Lower lobe of right lung (tissue), 2 donors: ENCODE data around the gene AK2. TPM values are rescaled to one million over a fixed set of nuclear protein-coding genes. Genes with fewer than 3 reads are reported as not detected.

Experiments used
- ATAC-seq, 2 donors: fragments of 200-7000 bp; cut with Tn5 transposase; one replicate each; pipeline ENCODE4 v1.9.1; 2020 to 2022; ENCODE audit warnings: mild to moderate bottlenecking in 2 of 2, moderate library complexity in 2 of 2
- DNase-seq: peaks from one replicate; pipeline ENCODE4 v3.0.0-alpha.2; 2020
- H3K27ac ChIP-seq: fragments of 200-600 bp; one replicate; pipeline ENCODE4 v1.8.0; 2022
- H3K27me3 ChIP-seq: fragments of 200-600 bp; one replicate; pipeline ENCODE4 v1.8.0; 2022; ENCODE audit warnings: low read depth
- H3K36me3 ChIP-seq: fragments of 200-600 bp; one replicate; pipeline ENCODE4 v1.8.0; 2022; ENCODE audit warnings: mild to moderate bottlenecking
- H3K4me1 ChIP-seq: fragments of 200-600 bp; one replicate; pipeline ENCODE4 v1.8.0; 2022
- H3K4me3 ChIP-seq: fragments of 200-600 bp; one replicate; pipeline ENCODE4 v1.8.0; 2022; ENCODE audit warnings: mild to moderate bottlenecking
- H3K9me3 ChIP-seq: fragments of 200-600 bp; one replicate; pipeline ENCODE4 v1.8.0; 2022
- CTCF ChIP-seq: fragments of 200-600 bp; IDR thresholded peaks from one replicate; pipeline ENCODE4 v1.8.0; 2022; ENCODE audit warnings: antibody characterized with exemption, mild to moderate bottlenecking
- intact Hi-C: fragments of 100-400 bp; cut with DNase I; formaldehyde crosslinking; loops from one replicate; pipeline ENCODE4 v1.11.0; 2022
- total RNA-seq: library from RNA; stranded (reverse); fragmentation: NEBNext Ultra II Directional; extraction: Animal tissue kit (Norgen Biotek cat#: 25700); gene quantifications from one replicate; pipeline ENCODE4 v1.2.1, GENCODE V29; 2021
- donor health status: DM: no; HTN: yes; CAD: no; lungs with severe emphysema.

The AK2 gene
- total RNA-seq, 1 donor from 2014 or later, result 103 TPM

DNA sequence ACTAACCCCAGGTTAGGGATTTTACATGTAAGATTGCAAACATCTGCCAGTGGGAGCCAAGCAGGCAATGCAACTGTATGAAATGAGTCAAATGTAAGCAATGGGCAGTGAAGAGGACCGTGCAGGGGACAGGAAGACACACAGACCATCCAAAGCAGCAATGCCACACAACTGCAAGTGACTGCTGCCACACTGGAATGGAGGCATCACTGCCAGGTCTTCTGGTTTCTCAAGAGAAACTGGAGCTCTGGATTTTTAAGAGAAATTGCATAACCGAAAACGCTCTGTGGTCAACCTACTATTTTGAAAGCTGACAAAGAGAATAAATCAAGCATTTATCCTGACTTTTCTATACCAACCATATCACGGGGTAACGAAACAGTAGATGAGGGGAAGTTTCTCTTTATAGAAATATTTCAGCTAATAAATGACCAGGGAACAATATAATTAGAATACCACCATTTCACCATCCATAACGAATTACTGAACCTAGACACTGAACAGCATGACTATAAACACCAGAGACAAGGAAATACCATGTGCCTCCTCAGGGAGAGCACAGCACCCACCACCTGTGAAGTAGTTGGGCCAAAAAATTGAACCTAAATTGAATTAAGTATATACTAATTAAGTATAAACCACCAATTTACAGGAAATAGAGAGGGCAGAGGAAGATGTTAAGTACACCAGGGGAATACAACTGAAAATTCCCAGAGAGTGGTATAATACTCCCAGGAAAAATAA is 4.4 kb downstream of the AK2 start:
- ATAC-seq, result no peak
- intact Hi-C loops, result no loop called here
- Histone ChIP-seq H3K36me3 (peaks cover 10% of the 10 kb centered on the region), H3K4me1 (peaks cover 52% of the 10 kb centered on the region), H3K27ac (no peak overlapping the region), H3K27me3 (no peaks in the 10 kb centered on the region), H3K4me3 (no peak overlapping the region), H3K9me3 (no peaks in the 10 kb centered on the region)
- no peak for DNase-seq
- no peak for TF ChIP-seq CTCF

GRCh38 chr1:33031506-33031905 is 5.2 kb downstream of the AK2 start:
- H3K4me3 ChIP-seq, result no peak overlapping the region
- H3K4me1 ChIP-seq, result peaks cover 49% of the 10 kb centered on the region
- H3K27ac ChIP-seq, result no peak overlapping the region
- H3K9me3 ChIP-seq, result no peaks in the 10 kb centered on the region
- no peak for TF ChIP-seq CTCF
- intact Hi-C loops, result no loop called here
- ATAC-seq (no peak), DNase-seq (no peak)
- peaks cover 10% of the 10 kb centered on the region for H3K36me3 ChIP-seq
- no peaks in the 10 kb centered on the region for H3K27me3 ChIP-seq

DNA sequence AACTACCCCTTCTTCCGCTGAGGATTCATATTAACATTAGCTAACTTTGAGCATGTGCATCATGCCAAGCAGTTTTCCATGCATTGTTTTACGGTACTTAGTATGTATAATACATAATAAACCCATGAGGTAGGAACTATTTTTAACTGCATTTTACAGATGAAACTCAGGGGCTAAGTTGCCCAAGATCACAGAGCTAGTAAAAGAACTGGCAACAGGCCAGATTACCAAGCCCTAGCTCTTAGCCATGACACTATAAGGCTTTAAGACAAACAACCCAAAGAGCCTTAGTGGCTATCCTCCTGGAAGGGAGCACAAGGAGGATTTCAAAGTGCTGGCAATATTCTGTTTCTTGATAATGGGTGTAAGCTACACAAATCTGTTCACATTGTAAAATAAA is 6.1 kb downstream of the AK2 start:
- Histone ChIP-seq H3K4me1 (peaks cover 42% of the 10 kb centered on the region), H3K36me3 (peaks cover 10% of the 10 kb centered on the region), H3K27ac (no peak overlapping the region), H3K9me3 (no peaks in the 10 kb centered on the region), H3K27me3 (no peaks in the 10 kb centered on the region), H3K4me3 (no peak overlapping the region)
- ATAC-seq (no peak), DNase-seq (no peak)
- intact Hi-C loops, result no loop called here
- no peak for TF ChIP-seq CTCF

- Histone ChIP-seq H3K27ac (no peak overlapping the region), H3K4me3 (no peak overlapping the region), H3K4me1 (peaks cover 40% of the 10 kb centered on the region), H3K36me3 (peaks cover 10% of the 10 kb centered on the region), H3K9me3 (no peaks in the 10 kb centered on the region), H3K27me3 (no peaks in the 10 kb centered on the region)
- intact Hi-C loops, result no loop called here
- TF ChIP-seq CTCF, result no peak
- DNase-seq (no peak), ATAC-seq (no peak)
Measured at GRCh38 chr1:33029921-33030320, 6.8 kb downstream of the AK2 start.

DNA sequence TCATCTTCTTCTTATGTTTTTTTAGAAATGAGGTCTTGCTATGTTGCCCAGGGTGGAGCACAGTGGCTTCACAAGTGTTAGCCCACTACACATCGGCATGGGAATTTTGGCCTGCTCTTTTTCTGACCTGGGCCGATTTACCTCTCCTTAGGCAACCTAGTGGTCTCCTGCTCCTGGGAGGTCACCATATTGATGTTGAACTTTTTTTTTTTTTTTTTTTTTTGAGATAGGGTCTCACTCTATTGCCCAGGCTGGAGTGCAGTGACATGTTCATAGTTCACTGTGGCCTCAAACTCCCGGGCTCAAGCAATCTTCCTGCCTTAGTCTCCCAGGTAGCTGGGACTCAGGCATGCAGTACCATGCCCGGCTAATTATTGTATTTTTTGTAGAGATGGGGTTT is 7.5 kb downstream of the AK2 start:
- DNase-seq, result no peak
- Histone ChIP-seq H3K36me3 (peaks cover 7% of the 10 kb centered on the region), H3K9me3 (no peaks in the 10 kb centered on the region), H3K27ac (no peak overlapping the region), H3K27me3 (no peaks in the 10 kb centered on the region), H3K4me1 (peaks cover 44% of the 10 kb centered on the region), H3K4me3 (no peak overlapping the region)
- ATAC-seq, result no peak
- no peak for TF ChIP-seq CTCF
- intact Hi-C loops, result no loop called here
